Suppressor macrophage treated with lipopolysaccharide for 4 hours (primary cell): ENCODE measurements around the gene HOXD12.

ENCODE experiments used
- DNase-seq: peaks from one replicate; pipeline ENCODE4 v3.0.0-alpha.2; 2020

Gene HOXD12

DNA sequence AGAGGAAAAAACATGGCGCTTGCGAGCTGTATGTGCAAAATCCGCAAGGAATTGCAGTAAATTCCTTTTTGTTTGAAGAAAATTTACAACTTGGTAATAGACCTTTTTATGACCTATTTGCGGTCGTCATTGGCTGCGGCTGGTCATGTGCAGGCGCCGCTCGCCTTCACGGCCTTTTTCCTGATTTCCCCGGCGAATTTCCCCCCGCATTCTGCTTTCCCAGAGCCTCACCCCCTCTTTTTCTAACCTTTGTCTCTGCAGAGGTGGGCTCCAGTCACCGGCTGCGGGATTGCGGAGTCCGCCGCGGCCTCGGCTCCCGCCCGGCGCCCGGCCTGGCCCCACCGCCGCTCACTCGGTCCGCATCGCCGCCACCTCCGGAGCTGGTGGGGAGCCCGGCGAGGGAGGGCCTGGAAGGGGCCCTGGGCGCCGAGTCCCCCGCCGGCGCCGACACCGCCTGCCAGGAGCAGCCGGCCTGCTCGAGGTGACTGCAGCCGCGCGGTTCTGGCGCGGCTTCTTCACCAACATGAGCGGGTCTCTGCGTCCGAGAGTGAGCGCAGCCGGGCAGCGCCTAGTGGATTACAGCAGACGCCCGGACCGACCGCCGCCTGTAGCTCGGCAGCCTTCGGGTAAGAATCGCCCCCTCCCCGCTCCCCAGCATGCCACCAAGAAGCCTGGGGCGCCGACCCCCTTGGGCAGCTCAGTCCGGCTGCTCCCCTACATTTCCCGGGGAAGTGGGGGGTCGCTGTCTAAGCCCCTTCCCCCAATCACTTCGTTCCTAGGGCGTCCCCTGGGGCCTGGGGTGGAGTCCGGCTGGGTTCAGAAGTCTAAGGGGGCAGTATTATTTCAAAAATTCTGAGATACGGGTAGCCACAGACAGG is 37.0 kb downstream of the HOXD12 start:
- no peak for DNase-seq

DNA sequence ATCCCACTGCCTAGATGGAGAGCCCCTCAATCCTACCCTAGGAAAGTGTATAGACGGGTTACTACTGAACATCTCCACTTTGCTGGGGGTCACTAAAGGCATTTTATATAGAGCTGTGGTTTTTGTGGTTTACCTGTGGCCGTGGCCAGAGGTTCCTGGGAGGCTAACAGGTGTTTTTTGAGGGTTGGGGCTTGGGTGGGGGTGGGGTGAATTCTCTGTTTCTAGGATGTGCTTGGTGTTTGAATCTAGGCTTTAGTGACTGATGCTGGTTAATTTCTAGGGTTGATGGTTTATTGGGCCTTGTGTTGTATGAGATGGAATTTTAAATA is 37.6 kb downstream of the HOXD12 start:
- DNase-seq, result no peak

GRCh38 chr2:176137906-176138305 is 38.3 kb downstream of the HOXD12 start:
- DNase-seq, result no peak

GRCh38 chr2:176138526-176138922 is 38.9 kb downstream of the HOXD12 start:
- DNase-seq, result no peak

DNA sequence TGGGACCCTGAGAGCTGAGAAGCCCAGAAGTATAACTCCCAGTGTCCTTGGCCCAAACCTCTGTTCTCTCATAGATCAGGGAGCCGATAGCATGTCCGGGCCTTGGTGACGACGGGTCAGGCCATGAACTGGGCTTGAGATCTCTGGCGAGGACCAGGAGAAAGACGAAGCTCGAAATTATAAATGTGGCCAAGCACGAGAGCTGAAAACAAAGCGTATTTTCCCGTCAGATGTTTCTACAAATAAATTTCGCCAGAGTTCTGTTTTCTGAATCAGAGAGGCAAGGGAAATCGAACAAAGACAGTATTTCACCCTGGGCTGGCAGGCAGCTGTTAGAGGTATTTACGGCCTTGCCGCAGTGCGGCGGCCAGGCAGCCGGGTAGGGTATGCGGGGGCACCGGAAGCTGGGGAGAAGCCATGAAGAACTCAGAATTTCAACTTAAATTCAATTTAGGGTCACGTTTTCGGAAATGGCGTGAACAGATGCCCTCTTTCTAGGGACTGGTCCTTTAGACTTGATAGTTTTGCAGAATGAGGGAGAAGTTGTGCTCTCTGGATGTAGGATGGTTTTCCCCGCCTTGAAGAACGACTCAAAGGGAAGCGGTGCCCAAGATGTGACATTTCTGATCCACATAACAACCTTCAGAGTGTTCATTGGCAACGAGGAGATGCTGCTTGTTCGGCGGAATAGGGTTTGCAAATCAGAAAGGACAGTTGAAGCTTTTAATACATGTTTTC is 39.5 kb downstream of the HOXD12 start:
- no peak for DNase-seq

GRCh38 chr2:176139661-176140512 is 40.3 kb downstream of the HOXD12 start:
- DNase-seq, result no peak

DNA sequence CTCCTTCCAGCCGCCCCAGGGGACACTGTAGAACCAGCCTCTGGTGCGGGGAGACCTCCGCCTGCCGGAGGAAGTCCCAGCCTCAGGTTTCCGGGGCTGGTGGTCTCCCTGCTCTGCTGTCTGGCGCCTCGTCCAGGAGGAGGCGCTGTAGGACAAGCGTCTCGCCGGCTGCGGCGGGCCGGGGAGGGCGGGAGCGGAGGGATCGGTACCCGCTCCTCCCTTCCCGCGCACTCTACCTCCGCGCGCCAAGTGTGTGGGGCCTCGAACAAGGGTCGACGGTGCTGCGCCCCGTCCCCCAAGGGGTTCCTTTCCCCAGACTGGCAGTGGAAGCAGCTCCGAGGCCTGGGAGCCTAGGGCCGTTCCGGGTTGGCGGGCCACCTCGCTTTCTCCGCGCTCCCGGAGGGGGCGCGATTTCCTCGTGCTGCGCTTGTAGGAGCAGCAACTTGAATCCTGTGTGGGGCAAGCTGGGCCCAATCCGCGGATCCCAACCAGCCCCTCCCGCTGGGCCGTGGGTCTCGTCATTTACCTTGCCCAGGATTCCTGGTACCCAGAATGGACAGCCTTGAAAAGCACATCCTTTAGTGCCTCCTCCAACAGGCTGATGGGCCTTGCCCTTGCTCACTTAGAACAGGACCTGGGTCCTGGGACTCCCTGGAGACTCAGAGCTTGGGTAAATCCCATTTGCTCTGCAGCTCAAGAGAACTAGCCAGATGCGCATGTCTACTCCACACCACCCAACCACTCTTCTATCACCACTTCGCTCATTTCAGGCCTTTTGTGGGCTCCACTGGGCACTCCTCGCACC is 41.1 kb downstream of the HOXD12 start:
- peak; percentile 66 for DNase-seq

- DNase-seq, result no peak
Observed at GRCh38 chr2:176142281-176142680, 42.7 kb downstream of the HOXD12 start.

DNA sequence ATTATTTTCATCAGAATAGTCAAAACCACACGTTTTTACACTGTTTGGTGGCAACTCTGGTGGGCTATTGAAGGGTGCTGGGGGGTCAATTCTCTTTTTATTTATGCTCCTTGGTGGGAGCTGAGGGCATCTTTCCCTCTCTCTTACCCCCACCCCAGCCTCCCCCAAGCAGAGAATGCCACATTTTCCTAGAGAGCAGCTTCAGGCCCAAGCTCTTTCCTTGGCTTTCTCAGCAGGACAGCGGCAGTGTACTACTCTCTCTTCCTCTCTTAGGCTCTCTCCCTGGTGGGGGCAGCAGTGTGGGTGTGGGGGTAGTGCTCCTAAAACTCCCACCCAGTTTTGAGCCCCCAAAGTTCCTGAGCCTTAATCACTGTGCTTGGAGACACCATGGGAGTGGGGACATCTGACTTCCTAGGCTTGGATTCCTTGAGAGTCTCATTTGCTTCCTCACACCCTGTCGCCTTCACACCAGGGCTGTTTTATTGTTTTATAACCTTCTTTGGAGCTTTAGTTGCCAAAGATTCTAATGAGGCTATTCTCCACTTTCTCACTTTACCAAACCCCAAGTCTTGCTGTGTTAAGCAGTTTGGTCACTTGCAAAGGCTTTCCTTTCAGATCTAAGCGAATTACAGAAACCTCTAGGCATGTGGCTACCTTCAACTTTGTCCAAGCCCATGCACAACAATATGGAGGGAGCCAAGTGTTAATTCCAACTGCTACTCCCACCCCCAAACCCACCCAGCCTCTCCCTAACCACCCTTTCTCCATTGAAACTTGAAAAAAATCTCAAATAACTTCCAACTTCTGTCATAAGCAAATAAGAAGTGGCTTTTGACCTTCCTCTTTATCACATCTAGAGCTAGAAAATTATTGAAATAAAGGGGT is 45.7 kb downstream of the HOXD12 start:
- DNase-seq, result no peak

GRCh38 chr2:176146101-176146500 is 46.5 kb downstream of the HOXD12 start:
- DNase-seq, result no peak

GRCh38 chr2:176146645-176147044 is 47.0 kb downstream of the HOXD12 start:
- DNase-seq, result no peak

GRCh38 chr2:176147210-176147799 is 47.7 kb downstream of the HOXD12 start:
- no peak for DNase-seq

DNA sequence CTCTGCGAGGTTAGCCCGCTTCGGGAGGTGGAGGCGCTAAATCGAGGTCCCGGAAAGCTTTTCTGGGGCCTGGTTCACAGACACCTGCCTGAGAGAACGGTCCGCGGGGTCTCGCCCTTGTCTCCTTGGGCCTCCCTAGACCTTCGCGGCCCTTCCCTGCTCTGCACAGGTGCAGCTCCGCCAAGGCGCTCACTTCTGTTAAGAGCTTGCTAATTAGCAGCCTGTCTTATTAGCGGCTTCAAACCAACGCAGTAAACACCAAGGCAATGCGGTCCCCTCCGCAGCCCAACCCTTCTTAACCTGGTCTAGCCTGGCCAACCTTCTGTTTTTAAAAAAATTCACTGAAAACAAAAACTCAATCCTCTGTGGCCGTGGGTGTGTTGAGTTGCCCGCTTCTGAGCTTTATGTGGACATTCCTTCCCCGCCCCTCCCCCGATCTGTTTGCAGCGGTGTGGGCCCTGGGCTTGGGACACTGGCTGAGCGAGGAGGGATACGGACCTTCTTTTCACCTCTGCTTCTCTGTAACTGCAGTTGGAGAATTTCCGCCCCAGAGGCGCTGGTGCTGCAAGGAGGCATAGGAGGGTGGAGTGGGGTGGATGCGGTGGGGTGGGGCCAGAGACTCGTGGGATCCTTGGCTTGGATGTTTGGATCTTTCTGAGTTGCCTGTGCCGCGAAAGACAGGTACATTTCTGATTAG is 48.4 kb downstream of the HOXD12 start:
- no peak for DNase-seq

- DNase-seq, result no peak
Observed at GRCh38 chr2:176148751-176149421, 49.3 kb downstream of the HOXD12 start.

DNA sequence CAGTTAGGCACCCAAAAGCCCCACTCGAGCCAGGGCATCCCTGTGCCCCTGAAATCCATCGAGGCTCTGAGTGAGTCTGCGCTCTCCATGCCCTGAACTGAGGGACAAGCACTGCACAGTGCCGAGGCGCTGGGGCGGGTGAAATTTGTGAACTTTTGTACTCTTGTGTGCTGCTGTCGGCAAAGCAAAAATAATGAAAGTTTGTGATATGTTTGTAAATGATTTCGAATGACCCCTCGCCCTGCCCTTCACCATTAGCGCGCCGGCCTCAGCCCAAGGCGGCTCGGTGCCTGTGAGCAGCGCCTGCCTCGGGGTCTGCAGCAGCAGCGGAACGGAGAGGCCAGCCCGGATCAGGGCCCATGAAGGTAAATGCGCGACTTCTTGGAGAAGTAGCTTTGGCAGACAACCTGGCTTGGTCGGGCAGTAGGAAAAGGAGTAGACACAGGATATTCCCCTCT is 49.9 kb downstream of the HOXD12 start:
- no peak for DNase-seq

DNA sequence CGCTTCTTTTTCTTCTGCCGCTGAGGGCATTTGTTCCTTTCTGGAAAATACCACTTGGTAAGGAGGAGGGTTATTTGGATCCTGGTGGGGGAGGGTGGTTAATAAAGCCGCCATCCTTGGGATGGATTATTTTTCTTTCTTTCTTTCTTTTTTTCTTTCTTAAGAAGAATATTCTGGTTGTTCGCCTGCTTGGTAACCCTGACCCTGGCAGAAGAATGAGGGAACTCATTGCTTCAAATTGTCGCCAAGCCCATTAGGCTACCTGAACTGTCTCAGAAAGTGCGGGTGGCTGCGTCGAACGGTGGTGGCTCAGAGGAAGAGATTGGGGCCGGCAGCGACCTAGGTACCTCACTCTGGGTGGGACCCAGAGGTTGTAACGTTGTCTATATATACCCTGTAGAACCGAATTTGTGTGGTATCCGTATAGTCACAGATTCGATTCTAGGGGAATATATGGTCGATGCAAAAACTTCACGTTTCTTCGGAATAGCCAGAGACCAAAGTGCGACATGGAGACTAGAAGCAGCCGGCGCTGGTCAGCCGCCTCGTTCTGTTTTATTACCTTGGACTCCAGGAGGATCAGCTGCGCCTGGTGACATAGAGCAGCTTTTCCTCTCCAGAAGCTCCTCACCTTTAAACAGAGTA is 50.5 kb downstream of the HOXD12 start:
- no peak for DNase-seq

GRCh38 chr2:176150584-176151441 is 51.2 kb downstream of the HOXD12 start:
- DNase-seq, result no peak
